ENCODE data around the gene RNPEPL1.
A peak's percentile ranks its signal among the peaks of the same experiment; 100 is the strongest.

The RNPEPL1 gene

DNA sequence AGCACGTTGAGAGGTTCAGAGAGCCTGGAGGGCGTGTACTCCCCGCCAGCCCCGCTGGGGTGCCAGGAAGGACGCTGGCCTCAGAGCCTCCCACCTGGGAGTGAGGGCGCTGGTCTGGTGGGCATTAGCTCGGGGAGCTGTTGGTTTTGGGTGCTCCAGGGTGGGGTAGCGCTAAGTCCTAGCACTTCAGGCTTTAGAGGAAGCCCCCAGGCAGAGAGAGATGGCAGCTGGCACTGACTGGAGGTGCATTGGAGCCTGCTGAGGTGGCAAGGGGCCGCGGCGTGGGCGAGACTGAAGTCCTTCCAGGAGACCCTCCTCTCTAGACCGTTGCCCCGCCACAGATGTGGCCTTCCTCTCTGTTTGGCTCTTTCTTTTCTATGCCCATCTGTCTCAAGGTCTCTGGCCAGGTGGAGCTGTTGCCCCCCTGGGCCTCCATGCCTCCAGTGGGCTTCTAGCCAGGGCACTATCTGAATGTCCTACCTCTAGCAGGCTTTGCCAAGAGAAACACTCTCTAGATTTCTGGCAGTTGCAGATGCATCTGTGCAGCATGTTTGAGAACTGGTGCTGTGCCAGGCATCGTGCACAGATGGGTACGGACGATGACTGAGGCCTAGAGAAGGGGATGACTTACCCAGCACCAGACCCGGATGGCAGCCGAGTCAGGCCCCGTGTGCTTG is 24.9 kb downstream of the RNPEPL1 start:
- DNase-seq: no peak

DNA sequence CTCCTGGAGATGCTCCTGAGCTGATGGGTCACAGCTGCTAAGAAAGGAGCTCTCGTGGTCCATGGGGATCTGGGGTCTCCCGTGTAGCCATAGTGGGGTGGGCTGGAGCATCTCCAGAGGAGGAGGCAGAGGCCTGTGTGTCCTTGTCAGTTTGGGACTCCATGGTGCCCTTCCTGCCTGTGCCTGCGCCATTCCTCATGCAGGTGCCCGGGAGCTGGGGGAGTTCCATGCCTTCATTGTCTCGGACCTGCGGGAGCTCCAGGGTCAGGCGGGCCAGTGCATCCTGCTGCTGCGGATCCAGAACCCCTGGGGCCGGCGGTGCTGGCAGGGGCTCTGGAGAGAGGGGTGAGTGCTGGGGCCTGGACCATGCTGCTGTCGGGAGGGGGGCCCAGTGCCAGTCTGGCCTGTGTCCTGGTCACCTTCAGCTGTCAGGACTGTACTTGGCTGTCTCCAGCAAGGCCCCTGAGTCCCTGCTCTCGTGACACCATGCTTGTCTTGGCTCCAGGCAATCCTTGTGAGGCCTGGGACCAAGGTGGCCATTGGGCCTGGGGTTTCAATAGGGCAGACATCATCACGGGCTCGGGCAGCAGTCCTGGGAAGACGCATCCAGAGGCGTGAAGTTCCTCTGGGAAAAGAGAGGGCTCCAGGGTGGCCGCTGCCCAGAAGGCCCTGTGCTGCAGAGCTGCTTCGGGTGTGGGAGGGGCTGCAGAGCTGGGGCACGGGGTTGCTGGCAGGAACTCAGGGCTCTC is 25.6 kb downstream of the RNPEPL1 start:
- DNase-seq: no peak

DNA sequence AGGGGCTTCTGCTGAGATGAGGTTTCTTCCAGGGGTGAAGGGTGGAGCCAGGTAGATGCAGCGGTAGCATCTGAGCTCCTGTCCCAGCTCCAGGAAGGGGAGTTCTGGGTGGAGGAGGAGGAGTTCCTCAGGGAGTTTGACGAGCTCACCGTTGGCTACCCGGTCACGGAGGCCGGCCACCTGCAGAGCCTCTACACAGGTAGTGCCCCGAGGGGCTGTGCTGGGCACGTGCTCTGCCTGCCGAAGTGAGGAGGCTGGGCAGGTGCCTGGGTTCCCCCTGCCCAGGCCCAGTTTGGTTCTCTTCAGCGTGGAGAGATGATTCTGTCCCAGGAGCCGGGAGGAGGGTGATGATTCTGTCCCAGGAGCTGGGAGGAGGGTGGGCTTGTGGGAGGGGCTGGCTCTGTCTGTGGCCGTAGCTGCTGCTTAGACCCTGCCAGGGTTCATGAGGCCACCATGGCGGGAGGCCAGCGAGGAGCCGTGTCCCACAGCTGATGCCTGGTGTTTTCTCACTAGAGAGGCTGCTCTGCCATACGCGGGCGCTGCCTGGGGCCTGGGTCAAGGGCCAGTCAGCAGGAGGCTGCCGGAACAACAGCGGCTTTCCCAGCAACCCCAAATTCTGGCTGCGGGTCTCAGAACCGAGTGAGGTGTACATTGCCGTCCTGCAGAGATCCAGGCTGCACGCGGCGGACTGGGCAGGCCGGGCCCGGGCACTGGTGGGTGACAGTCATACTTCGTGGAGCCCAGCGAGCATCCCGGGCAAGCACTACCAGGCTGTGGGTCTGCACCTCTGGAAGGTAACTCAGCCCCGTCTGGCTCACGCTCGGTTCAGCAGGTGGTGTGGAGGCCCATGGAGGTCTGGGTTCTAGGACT is 26.5 kb downstream of the RNPEPL1 start:
- DNase-seq: no peak

DNA sequence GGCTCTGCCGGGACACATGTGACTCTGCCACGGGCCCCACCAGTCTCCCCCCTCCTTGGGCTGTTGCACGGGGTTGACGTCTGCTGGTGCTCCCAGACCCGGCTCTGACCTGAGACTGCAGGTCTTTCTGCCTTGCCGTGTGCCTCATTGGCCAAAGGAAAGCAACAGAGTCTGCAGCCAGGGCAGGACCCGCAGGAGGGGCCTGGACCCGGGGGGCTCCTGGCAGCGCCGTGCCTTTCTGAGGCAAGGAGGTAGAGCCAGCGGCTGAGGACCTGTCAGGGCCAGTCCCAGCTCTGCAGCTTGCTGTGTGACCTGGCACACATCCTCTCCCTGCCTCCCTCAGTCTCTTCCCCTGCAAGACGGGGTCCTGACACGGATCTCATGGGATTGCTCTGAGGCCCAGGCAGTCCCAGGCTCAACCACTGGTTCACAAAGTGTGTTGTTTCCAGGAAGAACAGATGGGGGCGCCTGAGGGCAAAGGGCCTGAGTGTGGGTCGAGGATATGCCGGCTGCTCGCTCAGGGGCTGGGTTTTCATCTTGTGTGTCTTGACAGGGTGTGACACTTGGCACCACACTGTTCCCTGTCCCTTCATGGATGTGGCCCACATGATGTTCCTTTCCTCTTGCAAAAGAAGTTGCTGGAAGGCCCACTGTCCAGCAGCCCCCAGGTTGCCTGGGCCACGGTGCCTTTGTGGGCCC is 27.2 kb downstream of the RNPEPL1 start:
- DNase-seq: peak in 1 of 2 donors; percentile 43

DNA sequence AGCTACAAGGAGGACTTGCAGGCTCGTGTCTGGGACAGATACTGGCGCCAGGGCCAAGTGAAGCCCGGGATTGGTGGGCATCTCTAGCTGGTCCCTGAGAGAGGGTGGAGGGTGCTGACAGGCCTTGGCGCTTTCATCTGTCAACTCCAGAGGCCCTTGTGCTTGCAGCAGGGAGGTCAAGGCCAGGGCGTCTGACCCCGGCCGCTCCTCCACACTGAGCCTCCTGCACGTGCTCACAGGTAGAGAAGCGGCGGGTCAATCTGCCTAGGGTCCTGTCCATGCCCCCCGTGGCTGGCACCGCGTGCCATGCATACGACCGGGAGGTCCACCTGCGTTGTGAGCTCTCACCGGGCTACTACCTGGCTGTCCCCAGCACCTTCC is 27.8 kb downstream of the RNPEPL1 start:
- no peak for DNase-seq

DNA sequence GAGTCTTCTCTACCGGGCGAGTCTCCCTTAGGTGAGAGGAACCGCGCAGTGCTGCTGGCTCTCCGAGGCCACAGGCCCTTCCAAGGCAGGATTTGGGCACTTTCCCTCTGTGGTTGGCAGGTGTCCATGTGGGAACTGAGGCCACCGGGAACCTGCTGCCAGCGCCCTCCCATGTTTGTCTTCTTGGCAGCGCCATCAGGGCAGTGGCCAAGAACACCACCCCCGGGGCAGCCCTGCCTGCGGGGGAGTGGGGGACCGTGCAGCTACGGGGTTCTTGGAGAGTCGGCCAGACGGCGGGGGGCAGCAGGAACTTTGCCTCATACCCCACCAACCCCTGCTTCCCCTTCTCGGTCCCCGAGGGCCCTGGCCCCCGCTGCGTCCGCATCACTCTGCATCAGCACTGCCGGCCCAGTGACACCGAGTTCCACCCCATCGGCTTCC is 28.2 kb downstream of the RNPEPL1 start:
- no peak for DNase-seq

DNA sequence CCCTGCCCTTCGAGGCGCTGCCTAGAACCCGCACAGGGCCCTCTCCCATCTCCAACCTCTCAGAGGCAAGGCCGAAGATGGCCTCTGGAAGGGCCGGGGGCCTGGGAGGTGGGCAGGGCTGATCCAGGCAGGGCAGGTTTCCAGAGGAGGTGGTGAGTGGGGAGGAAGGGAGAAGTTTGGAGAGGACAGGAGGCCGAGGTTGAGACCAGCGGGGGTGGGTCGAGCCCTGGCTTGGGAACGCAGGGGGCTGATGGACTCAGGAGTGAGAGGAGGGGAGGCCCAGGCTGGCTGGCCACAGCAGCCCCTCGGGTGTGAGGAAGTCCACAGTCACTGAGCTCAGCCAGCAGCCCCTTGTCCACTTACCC is 28.8 kb downstream of the RNPEPL1 start:
- DNase-seq: no peak

DNA sequence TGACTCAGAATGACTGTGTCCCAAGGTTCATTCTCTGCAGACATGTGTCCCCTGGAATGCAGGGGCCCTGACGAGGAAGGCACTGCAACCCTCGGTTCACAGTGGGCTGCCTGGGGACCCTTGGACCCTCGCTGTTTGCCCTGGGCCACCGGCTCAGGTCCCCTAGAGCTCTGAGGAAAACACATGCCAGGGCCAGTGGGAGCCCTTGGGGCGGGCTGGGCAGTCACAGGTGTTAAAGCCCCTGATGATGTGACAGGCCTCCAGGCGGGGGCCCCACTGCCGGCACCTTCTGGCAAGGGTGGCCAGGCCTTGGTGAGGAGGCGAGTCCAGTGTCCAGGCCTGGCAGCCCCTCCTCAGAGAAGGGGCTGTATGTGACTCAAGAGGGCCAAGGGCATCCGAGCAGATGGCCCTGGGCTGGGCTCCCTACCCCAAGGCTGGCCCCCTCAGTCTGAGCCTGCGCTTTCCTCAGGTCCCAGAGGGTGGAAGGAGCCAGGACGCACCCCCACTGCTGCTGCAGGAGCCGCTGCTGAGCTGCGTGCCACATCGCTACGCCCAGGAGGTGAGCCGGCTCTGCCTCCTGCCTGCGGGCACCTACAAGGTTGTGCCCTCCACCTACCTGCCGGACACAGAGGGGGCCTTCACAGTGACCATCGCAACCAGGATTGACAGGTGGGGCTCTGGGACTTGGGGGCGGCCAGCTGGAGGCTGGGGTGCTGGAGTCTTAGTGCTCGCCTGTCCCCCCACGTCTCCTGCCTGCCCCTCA is 29.3 kb downstream of the RNPEPL1 start:
- no peak for DNase-seq

DNA sequence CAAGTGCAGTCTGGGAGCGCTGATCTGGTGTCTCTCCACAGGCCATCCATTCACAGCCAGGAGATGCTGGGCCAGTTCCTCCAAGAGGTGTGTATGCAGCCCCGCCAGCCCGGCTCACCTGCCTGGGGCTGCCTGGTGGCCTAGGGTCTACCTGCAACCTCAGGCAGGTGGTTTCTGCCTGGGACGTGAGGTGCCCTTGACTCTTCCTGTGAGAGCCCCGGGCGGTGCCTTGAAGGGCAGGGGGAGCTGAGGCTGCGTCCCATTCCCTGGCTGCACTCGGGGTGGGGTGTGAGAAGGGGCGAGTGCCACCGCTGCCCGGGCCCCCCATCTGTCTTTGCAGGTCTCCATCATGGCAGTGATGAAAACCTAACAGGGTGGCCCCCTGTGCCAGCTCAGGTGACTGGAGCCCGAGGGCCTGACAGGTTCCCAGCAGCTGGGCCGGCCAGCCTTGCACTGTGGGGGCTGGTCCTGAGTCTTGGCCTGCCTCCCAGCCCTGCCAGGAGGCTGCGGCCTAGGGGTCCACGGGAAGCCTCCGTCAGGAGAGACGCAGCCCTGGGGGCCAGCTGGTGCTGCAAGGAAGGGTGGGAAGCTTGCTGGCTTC is 30.1 kb downstream of the RNPEPL1 start:
- no peak for DNase-seq

DNA sequence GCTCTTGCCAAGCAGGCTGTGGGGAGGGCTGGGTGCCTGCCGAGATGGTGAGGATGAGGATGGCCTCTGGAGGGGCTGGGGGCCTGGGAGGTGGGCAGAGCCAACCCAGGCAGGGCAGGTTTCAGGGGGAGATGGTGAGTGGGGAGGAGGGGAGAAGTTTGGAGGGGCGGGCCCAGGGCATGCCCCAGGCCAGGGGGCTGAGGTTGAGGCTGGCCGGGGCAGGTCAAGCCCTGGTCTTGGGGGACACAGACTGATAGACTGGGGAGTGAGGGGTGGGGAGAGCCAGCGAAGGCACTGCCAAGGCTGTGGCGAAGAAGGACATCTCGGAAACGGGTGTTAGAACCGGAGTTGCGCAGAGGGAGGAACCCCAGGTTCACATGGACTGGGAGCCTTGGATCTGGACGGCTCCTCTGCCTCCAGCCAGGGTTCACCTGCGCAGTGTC is 30.9 kb downstream of the RNPEPL1 start:
- DNase-seq: no peak

DNA sequence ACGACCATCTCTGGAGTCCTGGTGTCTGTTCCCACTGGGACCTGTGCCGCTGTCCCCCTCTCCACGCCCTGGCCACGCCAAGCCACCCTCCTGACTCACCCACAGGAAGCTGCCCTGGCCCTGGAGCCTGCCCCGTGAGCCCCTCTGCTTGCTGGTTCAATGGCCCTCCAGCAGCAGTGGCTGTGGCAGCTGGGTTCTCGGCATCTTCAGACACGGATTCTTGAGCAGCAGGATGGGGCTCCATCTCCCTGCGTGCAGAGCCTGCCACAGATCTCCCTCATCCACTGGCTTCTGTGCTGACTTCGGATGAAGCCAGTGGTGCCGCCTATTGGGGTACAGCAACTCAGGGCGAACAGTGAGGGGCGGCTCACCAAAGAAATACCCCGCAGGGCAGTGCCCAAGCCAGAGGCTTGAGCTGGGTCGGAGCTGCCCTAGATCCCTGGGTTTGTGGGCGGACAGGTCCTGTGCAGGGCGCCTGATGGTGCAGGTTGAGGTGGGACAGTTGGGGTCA is 32.2 kb downstream of the RNPEPL1 start:
- no peak for DNase-seq

DNA sequence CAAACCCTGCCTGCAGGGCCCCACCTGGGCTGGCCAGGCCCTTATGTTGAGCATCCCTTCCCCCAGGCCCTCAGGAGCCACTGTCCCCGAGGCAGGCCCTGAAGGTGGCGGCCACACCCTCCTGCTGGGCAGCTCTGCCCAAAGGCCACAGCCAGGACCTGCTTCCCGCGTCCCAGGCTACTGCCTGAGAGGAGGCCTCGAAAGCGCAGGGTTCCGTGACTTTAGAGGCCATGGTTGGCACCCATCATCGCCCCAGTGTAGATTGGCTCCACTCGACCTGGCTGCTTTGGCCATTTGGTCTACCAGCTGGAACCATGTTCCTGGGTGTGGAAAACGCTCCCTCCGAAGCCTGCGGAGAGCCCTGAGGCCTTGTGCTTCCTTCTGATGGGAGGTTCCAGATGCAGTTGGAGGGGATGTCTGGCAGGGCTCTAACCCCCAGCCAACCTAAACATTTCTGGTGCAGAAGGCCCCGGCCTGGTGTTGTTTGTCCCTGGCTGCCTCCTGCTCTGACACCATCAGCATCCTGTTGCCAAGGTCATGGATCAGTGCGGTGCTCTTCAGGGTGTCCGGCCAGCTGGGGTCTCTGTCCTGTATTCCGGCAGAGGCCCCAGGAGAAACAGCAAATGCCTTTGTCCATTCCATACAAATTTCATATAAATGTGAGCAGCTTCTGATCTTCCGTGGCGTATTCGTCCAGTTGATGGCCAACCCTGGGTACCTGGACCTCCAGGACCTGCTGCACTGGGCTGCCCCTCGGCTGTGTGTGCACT is 33.0 kb downstream of the RNPEPL1 start:
- no peak for DNase-seq

DNA sequence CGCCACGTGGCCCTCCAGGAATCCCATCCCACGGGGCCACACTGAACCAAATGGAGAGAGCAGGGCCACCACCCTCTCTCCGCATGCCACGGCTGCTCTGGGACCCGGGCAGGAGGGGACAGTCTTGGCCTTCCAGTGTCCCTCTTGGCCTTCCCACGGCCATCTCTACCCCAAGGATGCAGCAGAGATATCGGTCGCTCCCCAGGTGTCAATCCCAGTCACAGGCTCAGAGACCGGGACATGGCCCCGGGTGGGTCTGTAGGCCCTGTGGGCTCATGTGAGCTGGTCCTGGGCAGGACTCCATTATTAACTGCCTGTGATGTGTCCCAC is 33.5 kb downstream of the RNPEPL1 start:
- no peak for DNase-seq

DNA sequence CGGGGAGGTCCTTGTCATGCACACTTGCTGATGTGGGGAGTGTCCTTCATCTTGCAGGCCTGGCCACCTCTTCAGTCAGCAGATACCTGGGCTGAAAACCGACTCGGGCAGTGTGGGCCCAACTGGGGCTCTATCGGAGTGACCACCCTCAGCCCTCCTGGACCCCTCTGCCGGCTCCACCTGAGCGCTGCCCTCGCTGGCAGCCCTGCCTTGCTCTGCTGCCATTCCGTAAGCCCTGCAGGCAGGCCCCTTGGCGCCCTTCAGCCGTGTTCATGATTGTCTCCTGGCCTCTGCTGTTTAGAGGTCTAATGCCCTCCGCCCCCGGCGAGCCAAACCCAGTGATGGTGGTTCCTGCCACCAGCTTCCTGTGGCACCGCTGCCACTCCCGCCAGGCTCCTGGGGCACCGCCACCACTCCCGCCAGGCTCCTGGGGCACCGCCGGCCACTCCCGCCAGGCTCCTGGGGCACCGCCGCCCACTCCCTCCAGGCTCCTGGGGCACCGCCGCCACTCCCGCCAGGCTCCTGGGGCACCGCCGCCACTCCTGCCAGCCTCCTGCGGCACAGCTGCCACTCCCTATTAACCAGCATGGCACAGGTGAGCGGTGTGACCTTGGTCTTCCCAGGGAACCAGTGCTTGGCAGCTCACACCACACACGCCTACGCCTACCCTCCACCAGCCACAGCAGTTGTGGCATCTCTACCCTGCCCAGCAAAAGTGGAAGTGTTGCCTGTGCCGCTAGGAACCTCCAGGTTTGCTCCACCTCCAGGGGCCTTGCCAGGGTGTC is 34.2 kb downstream of the RNPEPL1 start:
- DNase-seq: no peak

DNA sequence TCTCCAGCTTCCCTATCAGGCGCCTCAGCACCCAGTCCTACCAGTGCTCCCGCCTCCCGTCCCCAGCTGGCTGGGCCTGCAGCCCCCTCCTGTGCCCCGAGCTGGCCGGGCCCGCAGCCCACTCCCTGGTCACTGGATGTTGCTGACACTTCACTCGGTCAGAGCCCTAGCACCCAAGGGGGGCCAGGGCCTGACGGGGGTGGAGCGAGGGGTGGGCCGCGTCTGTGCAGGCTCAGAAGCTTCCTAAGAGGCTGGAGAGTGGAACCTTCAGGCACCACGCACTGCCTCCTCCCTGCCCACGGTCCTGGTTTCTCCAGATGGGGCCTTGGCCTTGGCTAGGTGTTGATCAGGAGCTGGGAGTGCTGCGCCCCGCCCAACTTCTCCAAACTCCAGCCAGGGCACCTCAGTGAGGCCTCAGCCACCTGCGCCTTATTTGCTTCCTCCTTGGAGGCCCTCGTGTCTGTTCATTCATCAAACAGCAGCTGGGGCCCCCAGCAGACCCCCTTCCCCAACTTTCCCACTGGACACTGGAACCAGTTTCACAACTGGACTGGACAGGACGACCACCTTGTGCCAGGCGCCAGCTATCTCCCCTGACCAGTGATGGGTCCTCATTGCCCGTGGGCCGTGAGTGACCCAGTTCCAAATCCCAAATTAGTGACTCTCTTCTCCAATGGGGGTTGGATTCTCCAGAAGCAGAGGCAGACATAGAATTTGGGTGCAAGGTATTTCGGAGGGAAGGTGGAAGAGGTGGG is 35.0 kb downstream of the RNPEPL1 start:
- no peak for DNase-seq

DNA sequence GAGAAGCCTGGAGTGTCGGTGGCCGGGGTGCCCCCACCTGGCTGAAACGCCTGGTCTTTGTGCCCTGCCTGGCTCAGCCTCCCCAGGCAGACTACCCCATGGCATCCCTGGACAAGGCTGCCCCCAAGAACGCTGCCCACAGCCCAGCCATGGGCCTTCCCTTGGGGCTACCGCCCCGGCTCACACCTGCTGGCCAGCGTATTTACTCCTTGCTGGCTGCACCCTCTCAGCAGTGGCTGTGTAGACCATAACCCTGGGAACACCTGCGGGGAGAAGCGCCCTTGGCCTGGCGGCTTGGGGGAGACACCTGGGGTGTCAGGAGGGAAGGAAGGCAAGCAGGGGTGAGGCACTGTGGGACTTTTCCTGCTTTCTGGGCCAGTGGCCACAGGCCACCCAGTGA is 35.6 kb downstream of the RNPEPL1 start:
- DNase-seq: no peak

DNA sequence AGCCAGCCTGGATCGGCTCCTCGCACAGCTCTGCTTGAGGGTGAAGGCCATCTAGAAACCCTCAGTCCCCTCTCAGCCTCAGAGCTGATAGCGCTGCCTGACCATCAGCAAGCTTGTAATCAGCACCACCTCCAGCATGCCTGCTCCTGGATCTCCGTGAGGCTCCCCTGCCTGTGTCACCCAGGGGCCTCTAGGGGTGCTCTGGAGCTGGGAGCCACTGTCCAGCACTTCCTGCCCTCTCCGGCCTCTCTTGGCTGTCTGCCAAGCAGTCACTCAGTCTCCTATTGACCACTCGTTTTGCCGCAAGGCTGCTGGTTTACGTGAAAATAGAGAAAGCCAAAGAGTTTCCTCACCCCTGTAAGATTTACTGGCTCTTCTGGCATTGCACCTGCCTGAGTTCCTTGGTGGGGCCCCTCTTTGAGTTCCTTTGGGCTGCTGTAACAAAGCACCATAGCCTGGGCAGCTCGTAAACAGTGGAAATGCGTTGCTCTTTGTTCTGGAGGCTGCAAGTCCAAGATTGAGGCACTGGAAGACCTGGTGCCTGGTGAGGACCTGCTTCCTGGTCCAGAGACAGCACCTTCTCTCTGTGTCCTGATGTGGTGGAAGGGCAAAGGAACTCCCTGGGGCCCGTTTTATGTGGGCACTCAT is 36.1 kb downstream of the RNPEPL1 start:
- no peak for DNase-seq

DNA sequence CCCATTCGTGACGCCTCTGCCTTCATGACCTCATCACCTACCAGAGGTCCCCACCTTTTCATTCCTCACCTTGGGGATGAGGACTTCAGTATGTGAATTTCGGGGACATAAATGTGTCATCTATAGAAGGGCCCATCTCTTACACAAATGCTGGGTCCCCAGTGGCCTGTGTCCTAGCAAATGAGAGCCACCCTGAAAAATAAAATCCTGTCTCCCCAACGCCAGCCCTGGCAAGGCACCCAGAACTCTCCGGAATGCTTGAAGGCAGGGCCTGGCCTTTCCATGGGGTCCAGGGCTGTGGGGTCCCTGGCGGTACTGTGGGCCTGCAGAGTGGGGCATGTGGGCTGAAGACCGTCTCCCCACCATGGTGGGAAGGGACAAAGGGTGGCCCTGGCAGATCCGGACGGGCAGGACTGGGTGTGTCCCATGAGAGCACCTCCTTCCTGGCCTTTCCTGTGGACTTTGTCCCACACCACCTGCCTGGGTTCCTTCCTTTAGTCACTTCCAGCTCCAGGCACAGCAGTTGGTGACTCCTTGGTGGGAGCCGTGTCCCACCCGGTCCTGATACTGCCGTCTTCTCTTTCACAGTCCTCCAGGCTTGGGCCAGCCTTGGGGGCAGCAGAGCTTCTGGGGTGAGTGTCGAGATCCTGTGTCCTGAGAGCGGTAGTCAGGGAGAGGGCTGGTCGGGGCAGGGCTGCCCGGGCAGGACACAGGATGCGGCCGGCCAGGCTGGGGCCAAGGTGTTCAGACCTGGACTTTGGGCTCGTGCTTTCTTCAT is 36.8 kb downstream of the RNPEPL1 start:
- no peak for DNase-seq
